ENCODE measurements around the gene RBM39.
A peak's percentile ranks its signal among the peaks of the same experiment; 100 is the strongest.
"Not testable (repeated sequence)": the region's sequence is repeated elsewhere in the genome, so short reads cannot be mapped to it uniquely, and the experiment has no call there.

The RBM39 gene

DNA sequence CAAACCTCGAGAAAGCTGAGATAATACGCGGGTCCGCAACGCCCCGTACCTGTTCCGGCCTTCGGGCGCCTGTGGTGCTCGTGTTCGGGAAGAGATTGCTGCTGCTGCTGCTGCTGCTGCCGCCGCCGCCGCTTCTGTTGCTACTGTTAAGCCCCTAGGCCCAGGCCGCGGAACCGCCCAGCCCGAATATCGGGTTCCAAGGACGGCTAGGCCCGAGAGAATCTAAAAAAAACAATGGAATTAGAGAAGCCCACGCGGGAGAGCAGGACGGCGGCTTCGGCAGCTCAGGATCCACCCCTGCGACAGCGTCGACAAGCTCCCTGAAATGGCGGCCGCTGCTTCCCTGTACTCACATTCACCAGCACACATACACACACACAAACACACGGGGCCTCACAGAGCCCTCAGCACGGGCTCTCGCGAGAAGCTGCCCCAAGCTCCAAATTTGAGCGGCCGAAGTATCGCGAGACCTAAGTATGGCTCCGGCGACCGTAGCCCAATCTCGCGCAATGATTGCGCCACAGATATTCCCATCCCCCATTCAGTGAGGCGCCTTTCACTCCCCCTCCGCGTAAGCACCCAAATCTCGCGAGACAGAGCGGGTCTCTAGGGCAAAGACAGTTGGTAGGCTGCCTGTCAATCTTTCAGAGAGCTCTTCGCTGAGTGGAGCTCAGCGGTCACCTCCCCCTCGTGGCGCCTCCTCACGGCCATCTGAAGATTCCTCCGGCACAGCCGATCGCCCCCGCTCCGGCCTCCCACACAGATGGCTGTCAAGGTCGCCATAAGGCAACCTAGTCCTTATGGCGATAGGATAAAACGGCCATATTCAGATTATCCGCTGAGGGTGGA is at the start of gene RBM39:
RBM39 (minus strand) TSS at position 369 of the 849 bp plus-strand sequence. CDS start 1,386 bp downstream, outside the sequence.
- Mint-ChIP-seq H3K4me3 (peak within 1 kb of the TSS; percentile 98), H3K4me1 (ENCODE audit: low read depth) (peaks cover 34% of the 10 kb centered on the region), H3K9me3 (no peaks in the 10 kb centered on the region), H3K27ac (peak within 1 kb of the TSS; percentile 100), H3K27me3 (ENCODE audit: low read depth) (no peaks in the 10 kb centered on the region), H3K36me3 (ENCODE audit: low read depth) (peaks cover 38% of the 10 kb centered on the region)

DNA sequence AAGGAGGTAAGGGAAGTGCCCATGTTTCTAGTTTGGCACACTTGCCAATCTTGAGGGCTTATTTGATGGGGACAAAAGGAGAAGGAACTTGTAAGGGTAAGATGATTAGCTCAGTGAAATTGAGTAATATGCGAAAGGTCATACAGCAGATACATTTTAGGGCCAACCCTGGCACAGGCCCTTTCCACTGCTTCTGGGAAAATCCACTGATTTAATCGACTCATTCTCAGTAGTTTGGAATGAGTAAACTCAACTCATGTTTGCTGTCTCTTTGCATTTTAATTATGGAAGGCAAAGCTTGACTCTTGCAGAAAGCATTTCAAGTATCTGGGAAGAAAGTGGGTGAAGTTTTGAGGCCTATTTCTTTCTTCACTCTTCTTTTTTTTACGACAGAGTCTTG is 49.8 kb upstream of the RBM39 start:
- Mint-ChIP-seq H3K9me3 (no peaks in the 10 kb centered on the region), H3K36me3 (ENCODE audit: low read depth) (peaks cover 5% of the 10 kb centered on the region), H3K27me3 (ENCODE audit: low read depth) (no peaks in the 10 kb centered on the region), H3K27ac (no peak overlapping the region), H3K4me3 (no peak overlapping the region), H3K4me1 (ENCODE audit: low read depth) (peaks cover 9% of the 10 kb centered on the region)

DNA sequence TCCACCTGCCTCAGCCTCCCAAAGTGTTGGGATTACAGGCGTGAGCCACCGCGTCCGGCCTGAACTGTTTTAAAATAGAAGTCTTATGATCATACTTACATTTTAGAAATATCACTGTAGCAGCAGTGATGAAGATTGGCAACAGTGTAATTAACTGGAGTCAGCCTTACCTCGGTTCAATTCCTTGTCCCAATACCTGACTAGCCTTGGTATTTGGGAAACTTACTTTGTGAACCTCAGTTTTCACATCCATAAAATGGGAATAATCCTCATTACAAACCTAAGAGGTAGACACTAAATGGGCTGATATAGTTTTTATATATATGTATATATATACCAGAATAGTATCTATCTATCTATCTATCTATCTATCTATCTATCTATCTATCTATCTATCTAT is 49.0 kb upstream of the RBM39 start:
- no peak overlapping the region for H3K27ac Mint-ChIP-seq
- H3K36me3 Mint-ChIP-seq (ENCODE audit: low read depth): peaks cover 5% of the 10 kb centered on the region
- no peak overlapping the region for H3K4me3 Mint-ChIP-seq
- H3K4me1 Mint-ChIP-seq (ENCODE audit: low read depth): peaks cover 5% of the 10 kb centered on the region
- H3K9me3 Mint-ChIP-seq: no peaks in the 10 kb centered on the region
- no peaks in the 10 kb centered on the region for H3K27me3 Mint-ChIP-seq (ENCODE audit: low read depth)

DNA sequence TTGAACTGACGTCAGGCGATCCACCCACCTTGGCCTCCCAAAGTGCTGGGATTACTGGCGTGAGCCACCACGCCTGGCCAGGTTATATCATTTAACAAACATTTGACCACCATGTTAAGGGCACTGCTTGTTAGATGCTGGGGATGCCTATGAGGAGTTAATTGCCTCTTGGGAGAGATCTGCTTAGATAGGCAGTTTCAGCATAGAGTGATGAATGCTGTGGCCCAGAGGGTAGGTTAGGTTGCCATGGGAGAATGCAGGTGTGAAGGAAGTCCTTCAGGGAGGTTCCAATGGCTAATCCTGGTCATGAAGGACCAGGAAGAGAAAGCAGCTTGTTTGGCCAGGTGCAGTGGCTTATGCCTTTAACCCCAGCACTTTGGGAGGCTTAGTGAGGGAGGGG is 46.7 kb upstream of the RBM39 start:
- no peak overlapping the region for H3K27ac Mint-ChIP-seq
- H3K9me3 Mint-ChIP-seq: no peaks in the 10 kb centered on the region
- no peak overlapping the region for H3K4me3 Mint-ChIP-seq
- H3K4me1 Mint-ChIP-seq (ENCODE audit: low read depth): peaks cover 5% of the 10 kb centered on the region
- H3K36me3 Mint-ChIP-seq (ENCODE audit: low read depth): peaks cover 5% of the 10 kb centered on the region
- H3K27me3 Mint-ChIP-seq (ENCODE audit: low read depth): no peaks in the 10 kb centered on the region

DNA sequence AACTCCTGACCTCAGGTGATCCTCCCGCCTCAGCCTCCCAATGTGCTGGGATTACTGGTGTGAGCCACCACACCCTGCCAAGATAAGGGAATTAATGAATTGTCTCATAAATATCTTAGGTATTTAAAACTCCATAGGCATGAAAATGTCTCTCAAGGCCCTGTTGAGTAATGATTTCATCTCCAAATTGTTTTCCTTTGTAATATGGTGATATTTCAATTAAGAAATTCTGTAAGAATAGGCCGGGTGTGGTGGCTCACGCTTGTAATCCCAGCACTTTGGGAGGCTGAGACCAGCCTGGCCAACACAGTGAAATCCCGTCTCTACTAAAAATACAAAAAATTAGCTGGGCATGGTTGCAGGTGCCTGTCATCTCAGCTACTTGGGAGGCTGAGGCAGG is 43.5 kb upstream of the RBM39 start:
- H3K27ac Mint-ChIP-seq; H3K27me3 Mint-ChIP-seq (ENCODE audit: low read depth); H3K4me3 Mint-ChIP-seq; H3K36me3 Mint-ChIP-seq (ENCODE audit: low read depth); H3K4me1 Mint-ChIP-seq (ENCODE audit: low read depth); H3K9me3 Mint-ChIP-seq: not testable (repeated sequence)

DNA sequence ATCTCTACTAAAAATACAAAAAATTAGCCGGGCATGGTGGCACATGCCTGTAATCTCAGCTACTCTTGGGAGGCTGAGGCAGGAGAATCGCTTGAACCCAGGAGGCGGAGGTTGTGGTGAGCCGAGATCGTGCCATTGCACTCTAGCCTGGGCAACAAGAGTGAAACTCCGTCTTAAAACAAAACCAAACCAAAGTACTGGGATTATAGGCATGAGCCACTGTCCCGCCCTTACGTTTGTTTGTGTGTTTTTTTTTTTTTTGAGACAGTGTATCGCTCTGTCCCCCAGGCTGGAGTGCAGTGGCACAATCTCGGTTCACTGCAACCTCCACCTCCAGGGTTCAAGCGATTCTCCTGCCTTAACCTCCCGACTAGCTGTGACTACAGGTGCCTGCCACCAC is 41.8 kb upstream of the RBM39 start:
- not testable (repeated sequence) for H3K27ac Mint-ChIP-seq; H3K4me1 Mint-ChIP-seq (ENCODE audit: low read depth); H3K4me3 Mint-ChIP-seq; H3K9me3 Mint-ChIP-seq; H3K27me3 Mint-ChIP-seq (ENCODE audit: low read depth); H3K36me3 Mint-ChIP-seq (ENCODE audit: low read depth)

DNA sequence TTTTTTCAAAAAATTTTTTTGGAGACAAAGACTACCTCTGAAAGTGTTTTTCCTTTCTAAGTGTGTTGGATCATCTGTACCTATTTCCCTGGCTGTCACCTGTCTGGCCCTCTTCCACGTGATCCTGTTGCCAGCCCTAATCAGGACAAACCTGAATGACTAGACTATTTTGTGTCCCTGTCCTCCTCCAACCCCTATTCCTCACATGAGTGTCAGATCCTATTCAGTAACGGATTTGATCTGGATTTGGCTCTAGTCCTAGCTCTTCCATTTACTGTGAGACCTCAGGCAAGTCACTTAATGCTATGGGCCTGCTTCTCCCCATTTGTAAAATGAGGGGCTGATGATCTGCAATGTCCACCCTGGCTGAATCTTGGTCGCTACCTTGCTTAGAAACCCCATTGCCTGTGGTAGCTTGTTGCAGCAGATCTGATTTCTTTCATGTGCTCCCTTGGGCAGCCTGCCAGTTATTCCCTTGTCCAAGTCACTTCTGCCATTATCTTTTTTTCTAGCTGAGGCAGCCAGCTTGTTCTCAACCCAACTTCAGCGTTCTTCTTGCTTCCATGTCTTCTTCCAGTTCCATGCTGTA is 34.5 kb upstream of the RBM39 start:
- H3K27ac Mint-ChIP-seq: no peak overlapping the region
- no peak overlapping the region for H3K4me3 Mint-ChIP-seq
- H3K36me3 Mint-ChIP-seq (ENCODE audit: low read depth): peaks cover 25% of the 10 kb centered on the region
- peaks cover 34% of the 10 kb centered on the region for H3K4me1 Mint-ChIP-seq (ENCODE audit: low read depth)
- no peaks in the 10 kb centered on the region for H3K27me3 Mint-ChIP-seq (ENCODE audit: low read depth)
- H3K9me3 Mint-ChIP-seq: peaks cover 2% of the 10 kb centered on the region

DNA sequence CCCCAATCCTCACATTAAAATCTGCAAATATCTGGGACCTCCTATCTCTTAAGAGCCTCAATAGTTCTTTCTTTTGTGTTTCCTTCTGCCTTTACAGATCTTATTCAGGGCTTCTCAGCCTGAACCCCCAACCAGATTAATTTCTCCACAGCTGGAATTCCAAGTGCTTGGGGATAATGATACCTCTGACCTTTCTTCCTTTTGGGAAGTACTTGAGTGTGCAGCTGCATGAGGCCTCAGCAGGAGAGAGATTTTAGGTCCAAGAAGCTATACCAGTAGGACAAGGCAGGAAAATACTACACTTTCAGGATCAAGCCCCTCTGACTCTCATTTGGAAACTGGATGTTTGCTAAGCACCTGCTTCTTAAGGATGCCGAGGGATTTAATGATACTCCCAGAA is 32.3 kb upstream of the RBM39 start:
- Mint-ChIP-seq H3K36me3 (ENCODE audit: low read depth) (peaks cover 28% of the 10 kb centered on the region), H3K4me1 (ENCODE audit: low read depth) (peaks cover 40% of the 10 kb centered on the region)

DNA sequence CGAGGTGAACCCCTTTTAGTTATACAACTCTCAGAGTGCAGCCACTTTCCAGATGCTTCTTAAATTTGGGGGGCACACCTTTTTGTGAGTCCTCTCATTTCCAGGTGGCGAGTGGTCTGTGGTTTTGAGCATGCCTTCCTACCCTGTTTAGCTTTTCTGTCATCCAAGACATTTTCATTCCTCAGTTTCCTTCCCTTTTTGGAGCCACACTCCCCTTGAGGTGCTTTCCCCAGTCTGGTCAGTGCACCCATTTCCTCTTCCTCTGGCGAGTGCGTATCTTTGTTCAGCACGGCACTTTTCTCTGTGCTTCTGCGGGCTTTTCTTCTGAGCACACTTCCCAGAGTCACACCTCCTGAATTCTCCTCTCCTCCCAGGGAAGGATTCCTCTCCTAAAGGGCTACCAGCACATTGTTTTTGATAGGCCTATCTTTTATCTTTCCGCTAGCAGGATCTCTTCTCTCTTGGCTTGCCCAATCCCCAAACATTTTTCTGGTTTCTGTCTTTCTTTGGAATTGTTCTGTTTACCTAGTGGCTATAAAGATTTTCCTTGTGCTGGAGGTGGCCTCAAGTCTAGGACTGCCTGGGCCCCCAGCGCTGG is 31.2 kb upstream of the RBM39 start:
- Mint-ChIP-seq H3K4me3 (peak overlapping the region; percentile 94), H3K27ac (peak overlapping the region; percentile 89), H3K9me3 (peaks cover 6% of the 10 kb centered on the region), H3K36me3 (ENCODE audit: low read depth) (peaks cover 26% of the 10 kb centered on the region), H3K4me1 (ENCODE audit: low read depth) (peaks cover 51% of the 10 kb centered on the region), H3K27me3 (ENCODE audit: low read depth) (no peaks in the 10 kb centered on the region)

More for the DNA sequence above, 32.3 kb upstream of the RBM39 start:
- H3K4me3 Mint-ChIP-seq: peak overlapping the region; percentile 94
- no peaks in the 10 kb centered on the region for H3K27me3 Mint-ChIP-seq (ENCODE audit: low read depth)
- H3K9me3 Mint-ChIP-seq: peaks cover 6% of the 10 kb centered on the region
- H3K27ac Mint-ChIP-seq: peak overlapping the region; percentile 1

DNA sequence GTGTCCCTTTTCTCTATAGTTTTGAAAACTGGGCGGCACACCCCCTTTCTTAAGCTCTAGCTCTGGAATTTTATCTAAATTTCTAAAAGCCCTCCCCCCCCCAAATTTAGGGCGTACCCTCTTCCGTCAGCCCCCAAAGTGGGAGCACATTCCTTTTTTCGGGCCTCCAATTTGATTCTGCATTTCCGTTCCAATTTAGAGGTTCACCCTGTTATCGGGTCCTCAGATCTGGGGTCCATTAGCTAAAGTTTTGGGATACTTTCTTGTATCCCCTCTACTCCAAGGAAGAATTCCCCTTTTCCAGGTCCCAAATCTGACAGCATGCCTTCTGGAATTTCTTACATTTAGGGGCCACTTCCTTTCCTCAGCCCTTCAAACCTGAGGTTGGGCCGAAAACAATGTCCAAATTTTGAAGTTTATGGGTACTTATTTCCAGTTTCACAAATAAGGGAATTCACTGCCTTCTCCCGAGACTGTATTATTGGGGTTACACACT is 30.6 kb upstream of the RBM39 start:
- peaks cover 27% of the 10 kb centered on the region for H3K36me3 Mint-ChIP-seq (ENCODE audit: low read depth)
- H3K4me1 Mint-ChIP-seq (ENCODE audit: low read depth): peaks cover 55% of the 10 kb centered on the region
- H3K4me3 Mint-ChIP-seq: peak overlapping the region; percentile 94
- peak overlapping the region; percentile 89 for H3K27ac Mint-ChIP-seq
- H3K27me3 Mint-ChIP-seq (ENCODE audit: low read depth): no peaks in the 10 kb centered on the region
- H3K9me3 Mint-ChIP-seq: peaks cover 6% of the 10 kb centered on the region

DNA sequence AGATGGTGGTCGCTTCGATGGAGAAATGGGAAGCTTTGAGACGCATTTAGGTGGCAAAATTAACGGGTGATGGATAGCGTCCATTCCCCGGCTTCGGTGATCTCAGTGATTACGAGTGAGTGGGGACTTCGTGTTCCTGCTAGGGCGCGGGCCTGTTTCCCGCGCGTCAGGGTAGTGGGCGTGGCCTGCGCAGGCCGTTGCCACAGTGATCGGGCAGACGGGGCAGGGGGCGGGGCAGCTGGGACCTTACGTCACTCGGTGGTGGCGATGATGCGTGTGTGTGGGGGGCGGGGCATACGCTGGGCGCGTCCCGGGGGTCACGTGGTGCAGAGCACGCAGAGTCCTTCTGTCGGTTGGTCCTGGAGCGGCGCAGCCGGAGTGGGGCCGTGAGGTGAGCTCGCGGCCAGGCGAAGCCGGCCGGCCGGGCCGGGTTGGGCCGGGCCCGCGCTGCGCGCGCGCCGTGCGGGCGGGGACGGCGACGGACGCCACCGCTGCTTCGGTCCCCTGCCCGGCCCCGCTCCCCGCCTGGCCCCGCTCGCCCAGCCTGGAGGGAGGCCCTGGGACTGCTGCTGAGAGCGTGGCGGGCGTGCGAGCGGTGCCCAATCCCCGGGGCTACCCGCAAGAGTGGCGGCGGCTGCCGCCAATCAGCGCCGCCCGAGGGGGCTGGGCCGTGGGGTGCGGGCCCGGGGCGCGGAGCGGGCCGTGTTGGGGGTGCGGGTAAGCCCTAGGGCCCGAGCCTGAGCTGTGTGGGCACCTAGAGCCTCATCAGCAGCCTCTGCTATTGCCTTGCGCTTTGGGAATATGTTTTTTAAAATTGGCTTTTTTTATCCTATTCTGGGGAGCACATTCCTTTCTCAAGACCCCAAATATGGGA is 29.9 kb upstream of the RBM39 start, which contains the start of gene PHF20:
PHF20 (plus strand) TSS at position 327 of the 874 bp plus-strand sequence. CDS start 29,508 bp downstream, outside the sequence.
- peaks cover 26% of the 10 kb centered on the region for H3K36me3 Mint-ChIP-seq (ENCODE audit: low read depth)
- H3K27me3 Mint-ChIP-seq (ENCODE audit: low read depth): no peaks in the 10 kb centered on the region
- peak within 1 kb of the TSS; percentile 90 for H3K27ac Mint-ChIP-seq
- peaks cover 53% of the 10 kb centered on the region for H3K4me1 Mint-ChIP-seq (ENCODE audit: low read depth)
- H3K4me3 Mint-ChIP-seq: peak within 1 kb of the TSS; percentile 94
- H3K9me3 Mint-ChIP-seq: peaks cover 6% of the 10 kb centered on the region

DNA sequence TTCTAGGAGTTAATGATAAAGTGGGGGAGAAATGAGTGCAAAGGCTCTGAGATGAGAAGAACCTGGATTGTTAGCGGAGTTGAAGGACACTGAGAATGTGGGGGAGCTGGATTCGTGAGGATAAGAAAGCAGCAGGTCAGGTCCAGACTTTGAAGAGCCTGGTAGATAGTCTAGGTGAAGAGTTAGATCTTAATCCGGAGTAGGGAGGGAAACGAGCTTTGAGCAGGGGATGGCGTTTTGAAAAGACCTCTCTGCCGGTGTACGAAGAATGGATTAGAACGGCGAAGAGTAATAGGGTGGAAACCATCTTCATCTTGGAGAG is 29.3 kb upstream of the RBM39 start:
- Mint-ChIP-seq H3K9me3 (peaks cover 6% of the 10 kb centered on the region), H3K36me3 (ENCODE audit: low read depth) (peaks cover 20% of the 10 kb centered on the region), H3K4me1 (ENCODE audit: low read depth) (peaks cover 49% of the 10 kb centered on the region), H3K27me3 (ENCODE audit: low read depth) (no peaks in the 10 kb centered on the region), H3K27ac (peak overlapping the region; percentile 90), H3K4me3 (peak overlapping the region; percentile 50)

DNA sequence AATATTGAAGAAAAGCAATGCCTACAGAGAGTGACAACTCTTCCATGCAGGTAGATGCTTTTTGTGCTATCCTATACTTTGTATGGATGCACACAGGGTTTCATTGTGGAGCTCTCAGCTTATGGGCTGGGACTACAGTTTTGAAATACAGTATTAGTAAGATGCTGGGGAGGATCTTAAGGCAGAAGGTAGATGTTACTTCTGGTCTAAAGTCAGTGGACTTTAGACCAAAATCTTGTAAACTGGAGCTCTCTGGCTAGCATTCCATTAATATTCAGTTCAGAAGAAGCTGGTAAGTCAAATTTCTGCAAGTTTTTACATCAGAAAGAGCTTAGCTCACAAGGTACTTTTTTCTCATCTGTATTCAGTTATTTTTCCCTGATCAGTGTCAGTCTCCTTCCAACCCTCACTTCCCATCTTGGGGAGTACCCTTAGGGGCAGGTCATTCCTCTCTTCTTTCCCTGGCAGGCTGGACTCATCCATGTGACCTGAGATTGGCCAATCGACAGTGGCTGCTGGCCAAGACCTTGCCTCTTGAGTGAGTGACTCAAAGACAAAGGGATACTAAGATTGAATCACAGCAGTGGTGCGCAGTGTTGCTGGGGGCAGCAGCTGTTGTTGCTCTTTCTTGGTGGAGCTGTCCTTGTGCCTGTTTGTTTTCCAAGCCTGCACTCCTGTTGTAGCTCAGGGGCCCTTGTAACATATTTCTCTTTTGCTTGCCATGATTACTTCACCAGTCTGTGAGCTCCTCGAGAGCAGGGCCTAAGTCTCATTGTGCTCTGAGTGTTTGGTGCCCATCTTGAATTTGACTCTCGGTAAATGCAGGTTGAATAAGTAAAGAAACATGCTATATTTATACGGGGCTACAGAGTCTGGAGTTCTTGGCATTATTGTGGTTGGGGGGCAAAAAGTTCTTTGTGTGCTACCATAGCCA is 26.9 kb upstream of the RBM39 start:
- peak overlapping the region; percentile 99 for H3K27ac Mint-ChIP-seq
- H3K9me3 Mint-ChIP-seq: peaks cover 6% of the 10 kb centered on the region
- H3K4me1 Mint-ChIP-seq (ENCODE audit: low read depth): peaks cover 36% of the 10 kb centered on the region
- no peaks in the 10 kb centered on the region for H3K27me3 Mint-ChIP-seq (ENCODE audit: low read depth)
- peak overlapping the region; percentile 45 for H3K4me3 Mint-ChIP-seq
- H3K36me3 Mint-ChIP-seq (ENCODE audit: low read depth): peaks cover 13% of the 10 kb centered on the region
